Dermis blood vessel endothelial cell (primary cell): ENCODE measurements around the gene LPAR5. TPM values are rescaled to one million over a fixed set of nuclear protein-coding genes. Genes with fewer than 3 reads are reported as not detected.

Experiments
- DNase-seq: peaks from one replicate; pipeline ENCODE4 v3.0.0; 2010
- total RNA-seq: library from RNA; depleted of rRNA; stranded (reverse); fragments of >200 nt; gene quantifications from 2 replicates; pipeline ENCODE4 v1.2.3, GENCODE V29; 2014

The LPAR5 gene
- not detected in 2 replicates for total RNA-seq

DNA sequence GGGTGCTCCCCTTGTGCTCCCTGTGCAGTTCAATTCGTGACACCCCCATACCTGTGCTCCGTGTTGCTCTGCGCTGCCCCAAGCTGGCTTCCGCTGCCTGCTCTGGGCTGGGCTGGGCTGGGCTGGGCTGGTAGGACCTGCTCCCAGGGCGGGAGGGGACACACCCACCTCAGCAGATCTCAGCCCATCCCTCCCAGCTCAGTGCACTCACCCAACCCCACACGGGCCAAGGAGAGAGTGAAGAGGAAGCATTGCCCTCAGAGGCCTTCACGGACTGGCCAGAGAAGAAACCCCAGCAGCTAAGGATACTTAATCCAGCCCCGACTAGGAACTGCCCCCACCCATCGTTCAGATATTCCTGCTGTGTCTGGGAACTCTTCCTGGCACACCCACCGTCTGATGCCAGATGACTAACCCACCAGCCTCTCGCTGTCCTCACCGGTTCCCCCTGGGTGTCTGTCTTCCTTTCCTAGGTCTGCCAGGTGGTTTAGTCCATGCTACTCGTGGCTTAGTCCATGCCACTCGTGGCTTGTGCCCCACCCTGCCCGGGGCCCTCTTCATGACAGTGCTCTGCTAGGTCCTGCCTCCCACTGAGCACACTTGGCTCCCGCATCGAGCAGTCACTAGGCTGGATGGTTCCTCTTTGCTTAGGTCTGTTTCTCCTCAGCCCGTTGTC, at the start of gene LPAR5:
LPAR5 (minus strand) TSS at position 104 of the 676 bp plus-strand sequence. CDS start 14,711 bp downstream, outside the sequence.
- no peak for DNase-seq

DNA sequence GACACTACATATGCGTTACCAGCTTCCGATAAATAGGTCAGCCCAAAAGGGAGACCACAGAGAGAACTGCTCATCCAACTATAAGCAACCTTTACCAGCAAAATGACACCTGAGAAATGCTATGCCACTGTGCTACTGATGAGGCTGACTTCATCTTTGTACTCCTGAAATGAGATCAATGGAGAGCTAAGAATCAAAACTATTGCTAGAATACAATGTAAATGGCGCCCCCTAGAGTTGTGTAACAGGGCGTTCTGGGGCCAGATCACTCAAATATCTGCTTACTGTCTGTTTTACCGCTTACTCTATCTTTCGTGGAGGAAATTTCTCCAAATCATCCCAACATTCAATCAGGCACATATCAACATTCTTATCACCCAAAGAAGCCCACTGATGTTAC, 48.9 kb upstream of the LPAR5 start:
- peak; percentile 60 for DNase-seq

DNA sequence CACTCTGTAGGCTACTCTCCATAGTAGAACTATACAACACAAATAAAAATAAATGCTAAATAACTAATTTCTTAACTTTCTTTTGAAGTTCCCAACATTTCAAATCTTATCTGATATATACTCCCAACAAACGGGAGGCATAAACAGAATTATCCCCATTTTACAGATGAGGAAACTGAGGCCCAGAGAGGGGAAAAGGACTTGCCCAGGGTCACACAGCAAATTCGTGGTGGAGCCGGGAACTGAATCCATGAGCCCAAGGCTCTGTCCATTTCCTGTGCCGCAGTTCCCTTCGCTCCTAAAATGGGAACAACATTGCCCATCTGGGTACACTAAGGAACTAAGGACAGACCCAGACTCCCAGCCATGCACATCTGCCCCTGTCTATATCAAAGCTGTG, 41.2 kb upstream of the LPAR5 start:
- DNase-seq = no peak

DNA sequence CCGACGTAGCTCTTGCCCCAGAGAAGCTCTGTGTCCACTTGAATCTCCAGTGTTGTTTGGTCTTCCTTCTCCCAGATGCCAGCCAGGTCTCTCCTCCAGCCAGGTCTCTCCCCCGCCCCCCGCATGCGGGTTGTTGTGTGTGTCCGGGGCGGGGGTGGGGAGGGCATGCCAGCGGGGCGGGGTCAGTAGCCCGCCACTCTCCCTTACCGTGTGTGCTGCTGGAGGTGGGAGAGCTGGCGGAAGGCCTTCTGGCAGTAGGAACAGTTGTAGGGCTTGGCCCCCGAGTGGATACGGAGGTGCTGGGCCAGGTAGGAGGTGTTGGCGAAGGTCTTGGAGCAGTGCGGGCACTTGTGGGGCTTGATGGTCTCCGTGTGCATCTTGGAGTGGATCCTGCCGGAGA, 36.4 kb upstream of the LPAR5 start:
- no peak for DNase-seq

DNA sequence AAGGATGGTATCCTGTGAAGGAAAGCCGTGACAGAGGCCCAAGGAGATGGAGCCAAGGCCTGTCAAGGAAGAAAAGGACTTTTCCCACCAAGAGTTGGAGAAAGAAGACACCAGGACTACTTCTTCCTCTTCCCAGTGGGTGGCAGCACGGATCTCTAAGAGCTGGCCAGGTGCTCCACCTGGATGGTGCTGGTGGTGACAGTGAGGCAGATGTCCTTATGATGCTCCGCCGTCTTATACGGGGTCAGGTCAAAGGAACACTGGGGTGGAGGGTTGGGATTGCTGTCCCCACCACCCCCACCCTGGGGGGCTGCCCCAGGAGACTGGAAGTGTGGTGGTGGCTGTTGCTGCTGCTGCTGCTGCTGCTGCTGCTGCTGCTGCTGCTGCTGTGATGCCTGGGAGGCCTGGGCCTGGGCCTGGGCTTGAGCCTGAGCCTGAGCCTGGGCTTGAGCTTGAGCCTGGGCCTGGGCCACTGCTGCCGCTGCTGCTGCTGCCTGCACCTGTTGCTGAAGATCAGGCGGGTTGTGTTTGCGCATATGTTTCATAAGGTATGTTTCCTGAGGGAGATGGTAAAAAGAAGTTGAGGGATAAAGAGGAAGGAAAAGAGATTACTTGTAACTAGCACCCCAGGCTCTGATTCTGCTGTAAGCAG, 31.9 kb upstream of the LPAR5 start:
- no peak for DNase-seq

DNA sequence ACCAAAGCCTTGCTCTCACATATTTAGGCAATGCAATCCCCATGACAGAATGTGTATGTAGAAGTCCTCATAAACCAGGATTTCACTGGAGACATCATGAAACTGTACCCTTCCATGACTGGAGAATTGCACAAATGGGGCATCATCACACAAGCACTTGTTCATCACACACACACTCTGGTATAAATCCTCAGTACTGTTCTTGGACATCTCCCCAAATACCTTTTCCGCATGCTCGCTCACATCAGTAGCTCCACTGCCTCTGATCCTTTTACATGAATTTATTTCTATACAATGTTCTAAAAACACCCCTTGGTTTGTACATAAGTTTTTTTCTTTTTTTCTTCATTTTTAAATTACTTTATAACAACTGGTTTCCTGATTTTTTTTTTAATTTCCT, 30.5 kb upstream of the LPAR5 start:
- DNase-seq = no peak

DNA sequence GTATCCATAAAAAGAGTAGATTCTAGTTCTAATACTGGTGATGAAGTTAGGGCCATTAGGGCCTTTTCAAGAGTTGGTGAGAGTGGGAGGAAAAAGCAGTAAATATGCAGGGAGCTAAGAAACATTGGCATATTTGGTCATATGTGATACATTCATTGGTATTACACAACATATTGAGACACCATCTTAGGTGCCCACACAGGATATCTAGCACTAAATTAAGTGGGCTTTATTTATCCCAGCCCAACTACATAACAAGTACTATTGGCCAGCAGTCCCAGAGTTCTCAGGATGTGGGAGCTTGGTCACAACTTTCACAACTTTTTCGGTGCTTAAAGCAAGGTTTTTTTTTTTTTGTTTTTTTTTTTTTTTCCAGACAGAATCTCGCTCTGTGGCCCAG, 29.1 kb upstream of the LPAR5 start:
- no peak for DNase-seq

DNA sequence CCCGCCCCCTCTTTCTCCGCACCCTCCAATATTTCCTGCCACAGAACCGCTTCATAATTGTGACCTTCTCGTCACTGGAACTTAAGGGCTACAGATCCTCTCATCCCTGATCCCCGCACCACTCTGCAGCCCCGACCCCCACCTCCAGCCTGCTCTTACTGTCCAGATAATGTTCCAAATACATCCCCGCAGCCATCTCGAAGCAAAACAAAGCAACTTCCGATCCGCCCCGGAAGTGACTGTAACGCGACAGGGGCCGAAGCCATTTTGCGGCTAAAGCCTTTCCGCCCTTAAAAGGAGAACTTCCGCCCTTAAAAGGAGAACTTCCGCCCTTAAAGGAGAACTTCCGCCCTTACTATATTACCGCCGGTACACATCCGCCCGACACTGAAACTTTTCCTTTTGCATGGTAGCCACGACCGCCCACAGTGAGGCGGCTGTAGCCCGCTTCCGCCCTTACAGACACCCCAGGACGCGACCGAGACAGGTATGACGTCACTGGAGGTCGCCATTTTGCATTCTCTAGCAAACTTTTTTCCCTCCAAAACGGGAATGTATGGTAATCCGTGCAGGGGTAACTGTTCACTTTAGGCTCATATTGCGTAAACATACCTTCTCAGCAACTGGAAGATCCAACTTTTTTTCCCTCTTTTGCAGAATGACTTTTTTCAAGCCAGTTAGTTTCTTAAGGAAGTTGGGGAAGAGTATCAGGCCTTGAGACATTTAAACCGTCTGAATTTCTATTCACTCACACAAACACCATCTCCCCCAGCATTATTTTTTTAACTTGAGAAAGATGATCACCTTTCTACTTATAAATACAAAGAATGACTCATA, 27.4 kb upstream of the LPAR5 start, which contains the start of gene ING4:
ING4 (minus strand) TSS at position 214 of the 837 bp plus-strand sequence; CDS start at position 196, 18 bp downstream.
- peak; percentile 100 for DNase-seq

DNA sequence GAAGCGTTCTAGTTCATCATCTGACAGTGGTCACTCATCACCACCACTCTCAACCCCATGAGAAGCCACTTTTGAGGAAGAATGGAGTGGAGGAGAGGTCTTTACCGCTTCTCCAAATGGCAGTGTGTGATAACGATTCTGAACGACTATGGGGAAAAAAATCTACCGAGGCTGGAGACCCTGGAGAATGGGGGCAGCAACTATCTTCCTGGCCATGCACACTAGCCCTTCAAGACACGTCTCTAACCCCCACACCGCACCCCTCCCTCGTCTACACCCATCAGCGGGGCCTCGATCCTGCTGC, 26.8 kb upstream of the LPAR5 start:
- DNase-seq = no peak

DNA sequence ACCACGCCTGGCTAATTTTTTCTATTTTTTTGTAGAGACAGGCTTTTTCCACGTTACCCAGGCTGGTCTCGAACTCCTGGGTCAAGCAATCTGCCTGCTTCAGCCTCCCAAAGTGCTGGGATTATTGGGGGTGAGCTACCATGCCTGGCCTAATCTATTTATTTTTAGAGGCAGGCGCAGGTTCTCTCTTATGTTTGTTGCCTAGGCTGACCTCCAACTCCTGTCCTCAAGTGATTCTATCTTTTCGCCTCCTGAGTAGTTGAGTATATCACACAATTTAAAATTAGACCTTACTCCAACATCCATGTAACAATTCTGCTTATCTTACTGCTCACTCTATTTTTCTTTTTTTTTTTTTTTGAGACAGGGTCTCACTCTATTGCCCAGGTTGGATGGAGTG, 18.2 kb upstream of the LPAR5 start:
- no peak for DNase-seq

DNA sequence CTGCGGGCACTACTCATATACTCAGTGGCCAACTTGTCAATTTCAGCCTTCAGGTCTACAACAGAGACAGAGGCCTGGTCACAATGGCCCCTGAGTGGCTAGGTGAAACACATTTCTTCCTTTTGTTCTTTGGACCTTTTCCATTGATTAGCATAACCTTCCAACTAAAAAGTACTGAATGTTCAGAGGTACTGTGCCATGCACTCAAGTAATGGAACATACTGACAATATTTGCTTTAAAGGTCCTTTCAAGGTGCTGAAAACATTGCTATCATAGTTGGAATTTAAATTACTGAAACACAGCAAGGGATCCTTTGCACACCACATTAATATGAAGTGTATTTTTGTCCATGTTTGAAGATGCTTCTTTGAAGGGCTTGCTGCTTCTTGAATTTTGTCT, 17.6 kb upstream of the LPAR5 start:
- DNase-seq = no peak

DNA sequence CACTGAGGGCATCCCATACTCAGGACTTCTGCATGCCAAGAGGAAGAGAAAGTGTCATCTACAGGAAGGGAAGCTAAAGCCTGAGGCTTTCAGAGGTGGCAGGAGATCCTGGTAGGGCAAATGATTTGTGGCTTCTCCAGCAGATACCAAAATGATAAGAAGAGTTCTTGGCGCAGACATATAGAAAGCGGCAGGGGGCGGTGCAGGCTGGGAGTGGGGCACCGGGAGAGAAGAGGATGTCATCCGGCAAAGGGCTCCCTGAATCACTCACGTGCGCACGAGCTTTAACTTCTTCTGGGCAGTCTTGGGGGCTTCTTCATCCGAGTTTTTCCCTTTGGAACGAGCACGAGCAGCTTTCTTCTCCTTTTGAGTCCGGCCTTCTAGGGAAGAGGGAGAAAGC, 16.6 kb upstream of the LPAR5 start:
- DNase-seq = no peak

DNA sequence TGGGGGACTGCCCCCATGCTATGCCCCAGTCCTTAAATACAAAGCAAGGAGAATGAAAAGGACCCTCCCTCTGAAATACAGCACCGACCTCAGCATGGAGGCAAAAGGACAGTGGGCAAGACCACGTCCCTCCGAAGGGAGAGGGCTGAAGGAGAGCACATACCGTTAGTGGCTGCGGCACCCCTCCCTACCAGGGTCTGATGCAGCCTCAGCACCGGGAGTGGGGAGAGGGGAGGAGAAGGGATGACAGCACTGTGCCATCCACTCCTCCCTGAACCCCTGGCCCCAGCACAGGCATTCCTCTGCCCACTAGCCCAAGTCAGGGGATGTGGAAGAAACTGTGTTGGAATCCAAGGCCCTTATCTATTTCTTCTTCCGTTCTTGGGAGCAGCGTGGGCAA, 15.1 kb upstream of the LPAR5 start:
- no peak for DNase-seq

DNA sequence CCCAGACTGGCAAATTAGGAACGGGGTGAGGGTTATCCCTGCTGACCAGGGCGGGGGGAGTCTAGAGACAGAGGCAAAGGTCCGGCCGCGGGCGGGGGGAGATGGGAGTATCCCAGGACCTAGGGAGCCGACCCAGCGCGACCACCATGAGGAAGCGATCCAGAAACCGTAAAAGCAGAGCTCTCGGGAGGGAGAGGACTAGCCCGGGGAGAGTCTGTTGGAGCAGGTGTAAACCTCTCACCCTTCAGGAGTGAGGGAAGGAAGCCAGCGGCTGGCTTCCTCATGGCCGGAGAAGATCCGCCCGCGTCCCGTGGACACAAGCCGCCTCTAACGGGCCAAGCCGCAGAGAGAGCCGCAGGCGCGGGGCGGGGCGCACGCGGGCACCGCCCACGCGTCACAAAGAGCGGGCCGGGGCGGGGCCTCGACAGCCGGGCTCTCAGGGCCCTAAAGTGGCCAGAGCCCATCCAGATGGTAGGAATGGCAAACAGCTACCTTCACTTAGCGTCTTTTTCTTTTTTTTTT, 11.4 kb upstream of the LPAR5 start, which contains the start of gene ACRBP:
ACRBP (minus strand) TSS at position 350 of the 522 bp plus-strand sequence; CDS start at position 284, 66 bp downstream.
- peak; percentile 70 for DNase-seq

DNA sequence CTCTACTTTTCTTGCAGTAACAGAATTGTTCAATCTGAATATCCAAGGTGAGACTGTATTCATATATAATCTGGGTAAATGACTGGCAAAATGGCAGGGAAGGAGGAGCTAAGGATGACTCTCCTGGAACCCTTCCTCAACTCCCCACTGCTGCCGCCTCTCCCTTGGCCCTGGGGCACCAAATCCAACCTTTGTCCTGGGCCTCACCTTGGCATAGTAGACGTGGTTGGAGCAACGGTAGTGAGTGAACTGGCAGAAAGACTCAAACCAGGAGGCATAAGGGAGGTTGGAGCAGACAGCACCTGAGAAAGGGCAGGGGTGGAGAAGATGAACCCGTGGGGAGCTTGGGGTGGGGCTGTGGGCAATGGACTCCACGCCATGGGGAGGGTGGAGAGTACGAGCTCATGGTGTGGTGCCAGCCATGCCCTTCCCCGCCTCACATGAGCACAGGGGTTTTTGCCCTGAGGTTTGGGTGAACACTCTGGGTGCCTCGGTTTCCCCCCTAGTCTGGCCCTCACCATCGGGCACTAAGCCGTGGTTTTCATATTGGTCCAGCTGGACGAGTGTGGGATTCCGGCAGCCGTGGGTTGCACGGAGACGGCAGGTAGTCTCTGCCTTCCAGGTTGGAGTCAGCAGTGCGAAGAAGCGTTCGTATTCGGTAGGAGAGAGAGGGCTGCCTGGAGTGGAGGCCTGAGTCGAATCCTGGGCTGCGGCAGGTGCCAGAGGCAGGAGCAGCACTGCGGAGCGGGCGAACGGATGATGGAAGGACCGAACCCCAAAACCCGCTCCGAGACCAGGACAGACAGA, 10.7 kb upstream of the LPAR5 start:
- DNase-seq = no peak

DNA sequence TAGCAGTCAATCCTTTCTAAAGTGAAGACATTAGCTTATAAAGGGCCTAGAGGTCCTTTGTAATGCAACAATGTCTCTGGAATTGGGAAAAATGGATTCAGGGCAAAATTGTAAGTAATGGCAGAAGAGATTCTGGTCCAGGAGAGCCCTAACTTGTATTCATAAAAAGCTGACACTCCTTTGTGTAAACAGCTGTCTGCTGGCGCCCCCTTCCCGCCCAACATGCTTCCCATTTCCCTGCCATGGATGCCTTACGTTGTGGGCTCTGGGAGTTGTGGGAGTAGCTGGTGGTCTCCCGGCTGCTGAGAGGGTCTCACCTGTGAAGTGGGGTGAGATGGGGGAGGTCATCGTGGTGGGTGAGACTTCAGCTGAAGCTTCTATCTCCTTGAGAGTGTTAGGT, 9.1 kb upstream of the LPAR5 start:
- DNase-seq = no peak

DNA sequence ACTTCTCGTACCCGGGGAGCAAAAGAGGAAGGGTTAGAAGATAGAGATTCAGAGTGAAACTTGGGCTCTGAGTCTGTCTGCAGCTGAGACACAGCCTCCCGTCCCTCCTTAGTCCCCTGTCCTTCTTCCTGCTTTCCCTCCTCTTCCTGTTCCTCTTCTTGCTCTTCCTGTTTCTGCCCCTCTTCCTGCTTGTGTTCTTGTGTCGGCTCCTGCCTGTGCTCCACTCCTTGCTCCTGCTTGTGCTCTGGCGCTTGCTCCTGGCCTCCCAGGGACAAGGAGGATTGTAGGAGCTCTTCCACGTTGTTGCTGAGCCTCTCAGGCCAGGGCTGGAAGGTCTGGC, 8.5 kb upstream of the LPAR5 start:
- no peak for DNase-seq

DNA sequence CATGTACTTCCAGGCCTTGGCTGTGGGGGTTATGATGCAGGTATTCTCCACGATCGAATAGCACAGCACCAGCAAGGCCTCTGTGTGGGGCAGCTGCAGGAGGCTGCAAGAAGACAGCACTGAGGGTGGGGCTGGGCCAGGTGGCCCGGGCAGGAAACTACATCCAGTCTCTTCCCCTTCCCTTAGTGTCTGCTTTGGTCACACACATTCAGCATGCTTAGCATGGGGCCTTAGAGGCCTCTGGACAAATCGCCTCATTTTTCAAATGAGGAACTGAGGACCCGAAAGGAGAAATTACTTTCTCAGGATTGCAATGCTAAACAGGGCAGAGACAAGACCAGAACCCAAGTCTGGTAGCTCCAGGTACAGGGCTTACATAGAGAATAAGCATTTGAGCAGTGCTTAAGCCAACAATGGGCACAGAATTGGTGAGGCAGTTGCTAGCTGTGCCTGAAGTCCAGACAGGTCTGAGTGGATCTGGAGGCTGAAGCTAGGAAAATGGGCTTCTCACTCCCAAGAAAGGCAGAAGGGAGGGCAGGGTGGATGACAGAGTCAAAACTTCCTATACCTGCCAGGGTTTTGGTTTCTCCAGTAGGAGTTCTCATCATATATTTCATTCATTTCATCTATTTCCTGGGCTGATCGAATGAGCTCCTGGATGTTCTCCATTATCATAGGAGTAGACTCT, 8.0 kb upstream of the LPAR5 start:
- no peak for DNase-seq

DNA sequence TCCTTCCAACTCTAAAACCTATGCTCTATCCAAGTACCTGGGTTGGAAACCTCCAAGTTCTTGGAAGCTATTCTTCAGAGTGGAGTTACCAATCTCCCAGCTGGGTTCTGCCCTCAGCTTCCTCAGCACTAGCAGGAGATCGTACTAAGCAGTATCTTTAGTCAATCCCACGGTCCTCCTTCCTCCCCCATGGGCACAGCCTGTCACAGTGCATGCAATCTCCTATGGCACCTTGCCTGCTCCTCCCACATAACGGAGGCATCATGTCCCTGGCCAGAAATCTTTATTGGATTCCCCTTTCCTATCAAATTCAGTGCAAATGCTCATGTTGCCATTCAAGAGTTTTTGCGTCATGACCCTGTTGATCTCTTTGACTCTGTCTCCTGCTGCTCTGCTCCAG, 5.4 kb upstream of the LPAR5 start:
- DNase-seq = no peak

DNA sequence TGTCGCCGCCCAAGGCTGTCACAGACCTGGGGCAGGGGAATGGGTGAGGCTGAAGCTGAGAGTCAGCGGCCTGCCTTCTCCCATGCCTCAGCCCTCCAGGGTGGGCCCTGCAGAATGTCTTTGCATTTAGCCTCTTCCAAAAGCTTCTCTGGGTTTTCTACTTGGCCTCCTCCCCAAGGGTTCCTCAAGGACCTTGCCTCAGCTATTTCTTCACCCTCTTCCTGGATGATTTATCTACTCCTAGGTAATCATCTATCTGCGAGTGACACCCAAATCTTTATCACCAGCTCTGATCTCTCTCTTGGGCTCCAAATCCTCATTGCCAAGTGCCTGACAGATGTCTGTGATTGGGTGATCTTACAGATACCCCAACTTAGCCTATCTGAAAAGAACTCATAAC, 4.7 kb upstream of the LPAR5 start:
- DNase-seq = no peak

DNA sequence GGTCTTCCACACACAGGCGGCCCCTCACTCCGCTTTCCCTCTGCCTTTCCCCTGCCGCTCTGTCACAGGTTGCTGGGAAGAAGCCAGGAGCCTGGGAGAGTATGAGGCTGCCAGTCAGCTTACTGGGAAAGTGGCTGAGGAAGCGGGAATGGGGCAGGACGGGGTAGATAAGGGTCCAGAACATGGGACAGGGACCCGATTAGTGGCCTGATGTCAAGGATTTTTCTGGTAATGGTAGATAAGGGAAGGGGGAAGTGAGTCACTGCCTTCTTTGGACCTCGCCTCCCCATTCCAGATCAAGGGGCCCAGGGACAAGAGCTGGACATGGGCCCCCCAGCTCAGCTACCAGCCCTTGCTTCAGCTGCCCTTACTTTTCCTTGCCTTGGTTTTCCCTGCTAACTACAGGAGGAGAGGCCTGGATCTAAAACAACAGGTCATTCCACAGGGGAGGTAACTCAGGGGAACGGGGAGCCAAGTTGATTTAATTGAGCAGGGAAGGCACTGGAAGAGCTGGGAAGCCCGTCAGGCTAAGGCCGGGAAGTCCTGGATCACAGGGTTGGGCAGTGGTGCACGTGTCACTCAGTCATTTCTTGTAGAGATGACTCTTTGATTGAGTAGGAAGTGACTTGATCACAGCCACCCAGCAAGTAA, 3.5 kb upstream of the LPAR5 start:
- peak; percentile 66 for DNase-seq

DNA sequence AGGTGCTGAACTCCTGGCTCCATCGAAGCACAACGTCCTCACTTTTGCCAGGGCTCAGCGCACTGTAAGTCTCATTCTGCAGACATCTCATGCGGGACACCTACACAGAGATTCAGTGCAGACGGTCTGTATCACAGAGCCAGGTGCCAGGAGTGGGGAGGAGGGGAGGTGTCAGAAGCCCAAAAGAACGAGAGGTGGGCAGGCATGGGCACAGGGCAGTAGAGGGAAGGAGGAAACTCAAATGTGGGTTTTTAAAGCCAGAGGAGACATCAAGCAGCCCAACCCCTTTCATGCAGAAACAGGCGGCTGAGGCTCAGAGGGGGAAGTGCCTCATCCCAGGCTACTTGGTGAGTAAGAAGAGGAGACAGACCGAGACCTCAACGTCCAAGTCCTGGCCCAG, 2.5 kb upstream of the LPAR5 start:
- DNase-seq = no peak
